GM19438 (cell line): ENCODE data around the gene ANTXR1.

ENCODE experiments used
- ATAC-seq: cut with Tn5 transposase; IDR thresholded peaks from one replicate; pipeline ENCODE4 v1.9.1; 2021; ENCODE audit warnings: low read depth; ENCODE audit not compliant: unreplicated experiment

The ANTXR1 gene

GRCh38 chr2:69031466-69031865 lies 18.5 kb downstream of the ANTXR1 start:
- no peak for ATAC-seq

GRCh38 chr2:69032336-69032735 lies 19.4 kb downstream of the ANTXR1 start:
- ATAC-seq: no peak

- ATAC-seq: no peak
Measured at GRCh38 chr2:69033461-69034095, 20.6 kb downstream of the ANTXR1 start.

- ATAC-seq: no peak
Measured at GRCh38 chr2:69034122-69034521, 21.1 kb downstream of the ANTXR1 start.

GRCh38 chr2:69034845-69035244 lies 21.9 kb downstream of the ANTXR1 start:
- ATAC-seq: no peak

GRCh38 chr2:69036926-69037325 lies 23.9 kb downstream of the ANTXR1 start:
- ATAC-seq: no peak

- no peak for ATAC-seq
Measured at GRCh38 chr2:69041214-69041613, 28.2 kb downstream of the ANTXR1 start.

GRCh38 chr2:69043736-69044400 lies 30.9 kb downstream of the ANTXR1 start:
- ATAC-seq: no peak

GRCh38 chr2:69046221-69046662 lies 33.3 kb downstream of the ANTXR1 start:
- no peak for ATAC-seq

- ATAC-seq: no peak
Measured at GRCh38 chr2:69047625-69048145, 34.7 kb downstream of the ANTXR1 start.

GRCh38 chr2:69050802-69051201 lies 37.8 kb downstream of the ANTXR1 start:
- ATAC-seq: no peak

GRCh38 chr2:69053416-69053965 lies 40.5 kb downstream of the ANTXR1 start:
- ATAC-seq: no peak

GRCh38 chr2:69054431-69054830 lies 41.5 kb downstream of the ANTXR1 start:
- peak; percentile 62 for ATAC-seq

- no peak for ATAC-seq
Measured at GRCh38 chr2:69055688-69056470, 42.9 kb downstream of the ANTXR1 start.

GRCh38 chr2:69057660-69058059 lies 44.7 kb downstream of the ANTXR1 start:
- no peak for ATAC-seq

GRCh38 chr2:69059731-69060290 lies 46.8 kb downstream of the ANTXR1 start:
- no peak for ATAC-seq

- ATAC-seq: no peak
Measured at GRCh38 chr2:69060938-69061501, 48.0 kb downstream of the ANTXR1 start.

- ATAC-seq: no peak
Measured at GRCh38 chr2:69061525-69061924, 48.5 kb downstream of the ANTXR1 start.

- no peak for ATAC-seq
Measured at GRCh38 chr2:69062307-69062962, 49.5 kb downstream of the ANTXR1 start.
